Measurements from ENCODE around the gene NME7.

Gene NME7

GRCh38 chr1:169100208-169100607, 267.4 kb downstream of the NME7 start:
- TF ChIP-seq, protein P1, sequence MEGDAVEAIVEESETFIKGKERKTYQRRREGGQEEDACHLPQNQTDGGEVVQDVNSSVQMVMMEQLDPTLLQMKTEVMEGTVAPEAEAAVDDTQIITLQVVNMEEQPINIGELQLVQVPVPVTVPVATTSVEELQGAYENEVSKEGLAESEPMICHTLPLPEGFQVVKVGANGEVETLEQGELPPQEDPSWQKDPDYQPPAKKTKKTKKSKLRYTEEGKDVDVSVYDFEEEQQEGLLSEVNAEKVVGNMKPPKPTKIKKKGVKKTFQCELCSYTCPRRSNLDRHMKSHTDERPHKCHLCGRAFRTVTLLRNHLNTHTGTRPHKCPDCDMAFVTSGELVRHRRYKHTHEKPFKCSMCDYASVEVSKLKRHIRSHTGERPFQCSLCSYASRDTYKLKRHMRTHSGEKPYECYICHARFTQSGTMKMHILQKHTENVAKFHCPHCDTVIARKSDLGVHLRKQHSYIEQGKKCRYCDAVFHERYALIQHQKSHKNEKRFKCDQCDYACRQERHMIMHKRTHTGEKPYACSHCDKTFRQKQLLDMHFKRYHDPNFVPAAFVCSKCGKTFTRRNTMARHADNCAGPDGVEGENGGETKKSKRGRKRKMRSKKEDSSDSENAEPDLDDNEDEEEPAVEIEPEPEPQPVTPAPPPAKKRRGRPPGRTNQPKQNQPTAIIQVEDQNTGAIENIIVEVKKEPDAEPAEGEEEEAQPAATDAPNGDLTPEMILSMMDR (IDR thresholded peaks at IDR 0.05; ENCODE audit: low read depth, low read length), result no peak
- no peak for DNase-seq (ENCODE audit: extremely low read depth, low read depth)

GRCh38 chr1:169099561-169099960, 268.0 kb downstream of the NME7 start:
- TF ChIP-seq, protein P1 (IDR thresholded peaks at IDR 0.05; ENCODE audit: low read depth, low read length), result no peak
- no peak for DNase-seq (ENCODE audit: extremely low read depth, low read depth)

- DNase-seq (ENCODE audit: extremely low read depth, low read depth), result no peak
- TF ChIP-seq, protein P1 (IDR thresholded peaks at IDR 0.05; ENCODE audit: low read depth, low read length), result no peak
Observed at GRCh38 chr1:169098380-169098779, 269.2 kb downstream of the NME7 start.

DNA sequence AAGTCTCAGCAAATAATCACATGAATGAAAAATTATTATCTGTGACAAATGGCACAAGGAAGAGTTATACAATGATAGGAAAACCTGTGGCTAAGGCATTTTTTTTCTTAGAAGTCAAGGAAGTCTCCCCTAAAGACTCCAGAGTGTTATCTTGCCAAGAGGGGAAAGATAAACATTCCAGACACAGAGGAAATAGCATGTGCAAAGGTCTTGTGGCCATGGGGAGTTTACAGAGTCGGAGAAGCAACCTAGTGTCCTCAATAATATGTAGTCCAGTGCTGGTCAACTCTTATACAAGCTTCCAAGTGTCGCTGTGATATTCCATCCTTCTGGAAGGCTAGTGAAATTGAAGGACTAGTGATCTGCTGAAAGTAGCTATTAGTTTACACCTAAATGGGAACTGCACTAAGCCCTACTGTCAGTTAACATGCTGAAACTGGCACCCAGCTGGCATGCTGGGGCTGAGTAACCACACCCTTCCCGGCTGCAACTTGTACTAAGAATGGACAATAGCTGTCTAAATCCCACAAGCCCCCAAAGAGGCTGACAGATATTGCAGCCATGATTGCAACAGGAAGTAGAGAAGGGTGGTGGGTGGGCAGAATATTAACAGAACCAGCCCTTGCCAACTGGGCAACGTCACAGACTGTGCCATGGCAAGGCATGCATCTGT, 272.6 kb downstream of the NME7 start:
- no peak for DNase-seq (ENCODE audit: extremely low read depth, low read depth)
- TF ChIP-seq, protein P1 (IDR thresholded peaks at IDR 0.05; ENCODE audit: low read depth, low read length), result no peak

GRCh38 chr1:169092399-169092798, 275.2 kb downstream of the NME7 start:
- no peak for DNase-seq (ENCODE audit: extremely low read depth, low read depth)
- TF ChIP-seq, protein P1 (IDR thresholded peaks at IDR 0.05; ENCODE audit: low read depth, low read length), result no peak

GRCh38 chr1:169091480-169091941, 276.1 kb downstream of the NME7 start:
- no peak for DNase-seq (ENCODE audit: extremely low read depth, low read depth)
- TF ChIP-seq, protein P1 (IDR thresholded peaks at IDR 0.05; ENCODE audit: low read depth, low read length), result no peak

DNA sequence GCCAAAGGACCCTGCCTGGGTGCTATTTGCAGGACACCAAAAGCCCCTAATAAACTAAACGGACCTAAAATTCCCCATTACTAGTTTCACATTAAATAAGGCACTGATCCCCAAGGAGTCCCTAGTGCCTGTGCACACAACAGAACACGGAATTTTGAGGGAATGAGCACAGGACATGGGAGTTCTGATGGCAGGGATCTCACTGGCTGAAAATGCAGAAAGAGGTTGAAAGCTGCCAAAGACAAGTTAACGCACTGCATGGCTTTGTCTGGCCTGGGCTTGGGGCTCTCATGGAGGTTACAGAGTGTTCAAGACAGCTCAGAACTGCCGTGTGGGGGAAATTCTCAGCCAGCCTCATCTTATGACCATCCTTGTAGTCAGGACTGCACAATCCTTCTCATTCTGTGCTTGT, 276.7 kb downstream of the NME7 start:
- TF ChIP-seq, protein P1 (IDR thresholded peaks at IDR 0.05; ENCODE audit: low read depth, low read length), result no peak
- no peak for DNase-seq (ENCODE audit: extremely low read depth, low read depth)

Data from AG09319 (cell line).